GM19099 (cell line): ENCODE measurements around the gene PLPP3.

Experiments used
- POLR2A ChIP-seq: IDR thresholded peaks from 3 replicates; pipeline ENCODE4 v1.6.1; 2011; ENCODE audit warnings: low read depth; ENCODE audit not compliant: insufficient read length; ENCODE audit errors: extremely low read depth

The PLPP3 gene

GRCh38 chr1:56517404-56518130 lies 61.8 kb downstream of the PLPP3 start:
- no peak for TF ChIP-seq POLR2A

GRCh38 chr1:56516539-56517252 lies 62.7 kb downstream of the PLPP3 start:
- TF ChIP-seq POLR2A, result no peak

- TF ChIP-seq POLR2A, result no peak
Observed at GRCh38 chr1:56515898-56516538, 63.3 kb downstream of the PLPP3 start.

- no peak for TF ChIP-seq POLR2A
Observed at GRCh38 chr1:56512724-56513494, 66.5 kb downstream of the PLPP3 start.

GRCh38 chr1:56511766-56512165 lies 67.6 kb downstream of the PLPP3 start:
- TF ChIP-seq POLR2A, result no peak

- no peak for TF ChIP-seq POLR2A
Observed at GRCh38 chr1:56511364-56511763, 68.0 kb downstream of the PLPP3 start.

GRCh38 chr1:56510642-56511021 lies 68.7 kb downstream of the PLPP3 start:
- TF ChIP-seq POLR2A, result no peak

- no peak for TF ChIP-seq POLR2A
Observed at GRCh38 chr1:56509713-56510641, 69.4 kb downstream of the PLPP3 start.

GRCh38 chr1:56508523-56508983 lies 70.8 kb downstream of the PLPP3 start:
- no peak for TF ChIP-seq POLR2A

GRCh38 chr1:56507925-56508522 lies 71.3 kb downstream of the PLPP3 start:
- TF ChIP-seq POLR2A, result no peak

- TF ChIP-seq POLR2A, result no peak
Observed at GRCh38 chr1:56506951-56507491, 72.3 kb downstream of the PLPP3 start.

- no peak for TF ChIP-seq POLR2A
Observed at GRCh38 chr1:56505792-56506743, 73.3 kb downstream of the PLPP3 start.
